ENCODE data around the gene GINS1.

The GINS1 gene

GRCh38 chr20:25453035-25453810, 45.8 kb downstream of the GINS1 start:
- no peak for DNase-seq (ENCODE audit: low read depth)

DNA sequence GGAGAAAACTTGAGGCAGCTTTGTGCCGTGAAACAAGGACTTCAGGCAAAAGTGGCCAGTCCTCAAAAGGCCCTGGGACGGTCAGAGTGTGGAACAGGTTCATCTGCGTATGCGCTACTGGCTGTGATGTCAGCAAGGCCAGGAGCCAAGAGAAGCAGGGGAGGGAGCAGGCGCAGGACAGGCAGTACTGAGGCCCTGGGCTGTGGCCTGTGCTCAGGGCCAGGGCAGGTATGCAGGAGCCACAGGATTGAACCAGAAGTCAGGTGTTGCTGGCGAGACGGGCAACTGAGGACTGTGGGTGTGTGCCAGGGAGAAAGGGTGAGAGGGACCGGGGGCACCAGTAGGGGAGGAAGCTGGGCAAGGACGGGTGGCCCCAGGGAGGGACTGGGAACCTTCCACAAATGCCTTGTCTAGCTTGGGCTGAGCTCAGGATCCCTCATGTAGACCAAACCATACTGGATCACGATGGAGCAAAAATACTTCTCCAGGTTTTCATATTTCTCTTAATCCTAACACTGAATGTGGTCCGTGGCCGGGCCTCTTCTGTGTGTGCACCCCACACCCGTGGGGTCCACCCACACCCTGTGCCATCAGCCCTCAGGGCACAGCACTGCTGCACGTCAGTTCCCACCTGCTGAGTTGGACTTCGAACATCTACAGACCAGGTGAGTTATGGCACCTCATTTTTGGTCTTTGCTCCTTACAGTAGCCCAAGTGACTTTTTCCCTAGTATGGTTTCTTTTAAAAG, 46.9 kb downstream of the GINS1 start:
- TF ChIP-seq CTCF (IDR thresholded peaks at IDR 0.05; ENCODE audit: insufficient read depth, low read depth, low read length, missing control alignments), result no peak

More at GRCh38 chr20:25453035-25453810, 45.8 kb downstream of the GINS1 start:
- TF ChIP-seq CTCF (IDR thresholded peaks at IDR 0.05; ENCODE audit: insufficient read depth, low read depth, low read length, missing control alignments), result no peak
- H3K4me3 ChIP-seq (ENCODE audit: low read depth, low read length), result no peak overlapping the region

GRCh38 chr20:25457886-25458680, 50.6 kb downstream of the GINS1 start:
- H3K4me3 ChIP-seq (ENCODE audit: low read depth, low read length), result no peak overlapping the region
- no peak for TF ChIP-seq CTCF (IDR thresholded peaks at IDR 0.05; ENCODE audit: insufficient read depth, low read depth, low read length, missing control alignments)
- no peak for DNase-seq (ENCODE audit: low read depth)

More for the DNA sequence above, 46.9 kb downstream of the GINS1 start:
- DNase-seq (ENCODE audit: low read depth), result no peak
- no peak overlapping the region for H3K4me3 ChIP-seq (ENCODE audit: low read depth, low read length)

GRCh38 chr20:25459111-25459830, 51.8 kb downstream of the GINS1 start:
- TF ChIP-seq CTCF (IDR thresholded peaks at IDR 0.05; ENCODE audit: insufficient read depth, low read depth, low read length, missing control alignments), result no peak

GRCh38 chr20:25459916-25460535, 52.6 kb downstream of the GINS1 start:
- no peak for TF ChIP-seq CTCF (IDR thresholded peaks at IDR 0.05; ENCODE audit: insufficient read depth, low read depth, low read length, missing control alignments)
- DNase-seq (ENCODE audit: low read depth), result no peak
- H3K4me3 ChIP-seq (ENCODE audit: low read depth, low read length), result no peak overlapping the region

More at GRCh38 chr20:25459111-25459830, 51.8 kb downstream of the GINS1 start:
- no peak for DNase-seq (ENCODE audit: low read depth)
- H3K4me3 ChIP-seq (ENCODE audit: low read depth, low read length), result no peak overlapping the region
